HG03457 (cell line): ENCODE data around the gene AKAP13.

Source experiments
- ATAC-seq: cut with Tn5 transposase; IDR thresholded peaks from one replicate; pipeline ENCODE4 v1.9.1; 2021; ENCODE audit warnings: moderate number of reproducible peaks; ENCODE audit not compliant: unreplicated experiment

AKAP13 gene

GRCh38 chr15:85591622-85592021 lies 211.2 kb downstream of the AKAP13 start:
- ATAC-seq: no peak

GRCh38 chr15:85592148-85592547 lies 211.7 kb downstream of the AKAP13 start:
- ATAC-seq: no peak

- ATAC-seq: no peak
Measured at GRCh38 chr15:85593809-85594445, 213.5 kb downstream of the AKAP13 start.

- ATAC-seq: no peak
Measured at GRCh38 chr15:85595804-85596536, 215.6 kb downstream of the AKAP13 start.

GRCh38 chr15:85597155-85597815 lies 216.9 kb downstream of the AKAP13 start:
- ATAC-seq: no peak

GRCh38 chr15:85598219-85598618 lies 217.8 kb downstream of the AKAP13 start:
- ATAC-seq: no peak

GRCh38 chr15:85598718-85599398 lies 218.5 kb downstream of the AKAP13 start:
- ATAC-seq: no peak

- no peak for ATAC-seq
Measured at GRCh38 chr15:85600001-85600400, 219.6 kb downstream of the AKAP13 start.

- no peak for ATAC-seq
Measured at GRCh38 chr15:85603160-85603559, 222.8 kb downstream of the AKAP13 start.

- ATAC-seq: no peak
Measured at GRCh38 chr15:85603703-85604102, 223.3 kb downstream of the AKAP13 start.

GRCh38 chr15:85604194-85604593 lies 223.8 kb downstream of the AKAP13 start:
- no peak for ATAC-seq

GRCh38 chr15:85606738-85607137 lies 226.3 kb downstream of the AKAP13 start:
- ATAC-seq: no peak

- ATAC-seq: no peak
Measured at GRCh38 chr15:85607141-85607806, 226.9 kb downstream of the AKAP13 start.

- no peak for ATAC-seq
Measured at GRCh38 chr15:85607842-85608241, 227.4 kb downstream of the AKAP13 start.

- no peak for ATAC-seq
Measured at GRCh38 chr15:85609492-85609891, 229.1 kb downstream of the AKAP13 start.

- no peak for ATAC-seq
Measured at GRCh38 chr15:85611361-85611760, 231.0 kb downstream of the AKAP13 start.

- no peak for ATAC-seq
Measured at GRCh38 chr15:85614059-85614458, 233.7 kb downstream of the AKAP13 start.

GRCh38 chr15:85615930-85616329 lies 235.5 kb downstream of the AKAP13 start:
- no peak for ATAC-seq

GRCh38 chr15:85616549-85617110 lies 236.2 kb downstream of the AKAP13 start:
- ATAC-seq: no peak

- ATAC-seq: no peak
Measured at GRCh38 chr15:85618228-85618505, 237.8 kb downstream of the AKAP13 start.

- ATAC-seq: no peak
Measured at GRCh38 chr15:85618956-85619491, 238.6 kb downstream of the AKAP13 start.
